Upper lobe of right lung (tissue), 1 donor: Measurements from ENCODE around the gene SAPCD1. TPM values are rescaled to one million over a fixed set of nuclear protein-coding genes. Genes with fewer than 3 reads are reported as not detected.

Experiments used
- ATAC-seq: fragments of 200-7000 bp; cut with Tn5 transposase; one replicate; pipeline ENCODE4 v1.9.1; 2020; ENCODE audit warnings: mild to moderate bottlenecking, moderate library complexity
- DNase-seq: peaks from one replicate; pipeline ENCODE4 v3.0.0-alpha.2; 2020
- H3K27ac ChIP-seq: fragments of 200-600 bp; one replicate; pipeline ENCODE4 v1.8.0; 2022
- H3K27me3 ChIP-seq: fragments of 200-600 bp; one replicate; pipeline ENCODE4 v1.8.0; 2022; ENCODE audit warnings: mild to moderate bottlenecking
- H3K36me3 ChIP-seq: fragments of 200-600 bp; one replicate; pipeline ENCODE4 v1.8.0; 2022
- H3K4me1 ChIP-seq: fragments of 200-600 bp; one replicate; pipeline ENCODE4 v1.8.0; 2022
- H3K4me3 ChIP-seq: fragments of 200-600 bp; one replicate; pipeline ENCODE4 v1.8.0; 2022; ENCODE audit warnings: mild to moderate bottlenecking
- H3K9me3 ChIP-seq: fragments of 200-600 bp; one replicate; pipeline ENCODE4 v1.8.0; 2022
- CTCF ChIP-seq: fragments of 200-600 bp; IDR thresholded peaks from one replicate; pipeline ENCODE4 v1.8.0; 2022; ENCODE audit warnings: antibody characterized with exemption
- intact Hi-C: fragments of 100-400 bp; cut with DNase I; formaldehyde crosslinking; loops from one replicate; pipeline ENCODE4 v1.11.0; 2022
- total RNA-seq: library from RNA; stranded (reverse); fragmentation: NEBNext Ultra II Directional; extraction: Animal tissue kit (Norgen Biotek cat#: 25700); gene quantifications from one replicate; pipeline ENCODE4 v1.2.1, GENCODE V29; 2021
- donor health status: DM: no; HTN: yes; CAD: no; lungs with severe emphysema.

The SAPCD1 gene
- total RNA-seq, 1 donor from 2014 or later: 2.6 TPM

DNA sequence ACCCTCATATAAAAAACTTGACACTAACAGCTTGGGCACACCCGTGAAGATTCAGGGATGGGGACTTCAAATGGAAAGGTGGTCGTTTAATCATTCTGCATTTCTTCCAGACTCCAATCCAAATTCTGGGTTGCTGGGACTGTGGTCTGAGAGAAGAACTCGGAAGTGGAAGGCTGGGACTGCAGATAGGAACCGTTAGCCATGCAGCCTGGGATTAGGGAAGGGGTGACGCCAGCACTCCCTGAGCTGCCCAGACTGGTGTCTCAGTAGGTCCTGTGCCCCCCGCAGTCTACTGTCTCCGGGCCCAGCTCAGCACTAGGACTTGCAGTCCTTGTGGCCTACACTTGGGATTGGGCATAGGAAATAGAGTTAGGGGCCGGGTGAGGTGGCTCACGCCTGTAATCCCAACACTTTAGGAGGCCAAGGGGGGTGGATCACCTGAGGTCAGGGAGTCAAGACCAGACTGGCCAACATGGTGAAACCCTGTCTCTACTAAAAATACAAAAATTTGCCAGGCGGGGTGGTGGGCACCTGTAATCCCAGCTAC is 25.6 kb upstream of the SAPCD1 start:
- no peak for TF ChIP-seq CTCF
- Histone ChIP-seq H3K4me3 (peak overlapping the region; percentile 86), H3K9me3 (no peaks in the 10 kb centered on the region), H3K27me3 (no peaks in the 10 kb centered on the region), H3K4me1 (peaks cover 55% of the 10 kb centered on the region), H3K27ac (peak overlapping the region; percentile 92), H3K36me3 (peaks cover 28% of the 10 kb centered on the region)
- intact Hi-C loops: no loop called here
- ATAC-seq (no peak), DNase-seq (no peak)

DNA sequence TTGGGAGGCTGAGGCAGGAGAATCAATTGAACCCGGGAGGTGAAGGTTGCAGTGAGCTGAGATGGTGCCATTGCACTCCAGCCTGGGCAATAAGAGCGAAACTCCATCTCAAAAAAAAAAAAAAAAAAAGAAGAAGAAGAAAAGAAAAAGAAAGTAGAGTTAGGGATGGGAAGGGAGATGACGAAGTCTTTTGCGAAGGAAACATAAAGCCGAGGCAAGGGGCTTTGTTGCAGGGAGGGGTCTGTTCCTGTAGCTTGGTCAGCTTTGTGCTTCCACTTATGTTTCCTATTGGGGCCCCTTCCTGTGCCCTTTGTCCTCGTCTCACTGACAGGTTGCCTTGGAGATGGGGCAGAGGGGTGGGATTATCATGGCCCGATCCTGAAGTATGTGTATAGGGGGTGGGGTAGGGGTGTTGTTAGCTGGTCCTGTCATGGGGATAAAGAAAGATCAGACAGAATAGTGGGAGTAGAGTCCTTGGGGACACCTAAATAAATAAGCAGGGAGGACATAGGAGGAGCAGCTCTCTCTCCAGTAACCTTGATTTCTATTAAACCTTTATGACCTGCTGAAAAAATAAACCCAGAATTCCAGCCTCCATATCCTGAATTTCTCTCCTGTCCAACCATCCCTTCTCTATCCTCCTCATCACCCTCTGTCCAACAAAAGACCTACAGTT is 25.0 kb upstream of the SAPCD1 start:
- no peaks in the 10 kb centered on the region for H3K9me3 ChIP-seq
- peaks cover 22% of the 10 kb centered on the region for H3K36me3 ChIP-seq
- ATAC-seq (no peak), DNase-seq (no peak)
- intact Hi-C loops: no loop called here
- no peak for TF ChIP-seq CTCF
- peak overlapping the region; percentile 2 for H3K4me3 ChIP-seq
- no peaks in the 10 kb centered on the region for H3K27me3 ChIP-seq
- peak overlapping the region; percentile 92 for H3K27ac ChIP-seq
- H3K4me1 ChIP-seq: peaks cover 49% of the 10 kb centered on the region

DNA sequence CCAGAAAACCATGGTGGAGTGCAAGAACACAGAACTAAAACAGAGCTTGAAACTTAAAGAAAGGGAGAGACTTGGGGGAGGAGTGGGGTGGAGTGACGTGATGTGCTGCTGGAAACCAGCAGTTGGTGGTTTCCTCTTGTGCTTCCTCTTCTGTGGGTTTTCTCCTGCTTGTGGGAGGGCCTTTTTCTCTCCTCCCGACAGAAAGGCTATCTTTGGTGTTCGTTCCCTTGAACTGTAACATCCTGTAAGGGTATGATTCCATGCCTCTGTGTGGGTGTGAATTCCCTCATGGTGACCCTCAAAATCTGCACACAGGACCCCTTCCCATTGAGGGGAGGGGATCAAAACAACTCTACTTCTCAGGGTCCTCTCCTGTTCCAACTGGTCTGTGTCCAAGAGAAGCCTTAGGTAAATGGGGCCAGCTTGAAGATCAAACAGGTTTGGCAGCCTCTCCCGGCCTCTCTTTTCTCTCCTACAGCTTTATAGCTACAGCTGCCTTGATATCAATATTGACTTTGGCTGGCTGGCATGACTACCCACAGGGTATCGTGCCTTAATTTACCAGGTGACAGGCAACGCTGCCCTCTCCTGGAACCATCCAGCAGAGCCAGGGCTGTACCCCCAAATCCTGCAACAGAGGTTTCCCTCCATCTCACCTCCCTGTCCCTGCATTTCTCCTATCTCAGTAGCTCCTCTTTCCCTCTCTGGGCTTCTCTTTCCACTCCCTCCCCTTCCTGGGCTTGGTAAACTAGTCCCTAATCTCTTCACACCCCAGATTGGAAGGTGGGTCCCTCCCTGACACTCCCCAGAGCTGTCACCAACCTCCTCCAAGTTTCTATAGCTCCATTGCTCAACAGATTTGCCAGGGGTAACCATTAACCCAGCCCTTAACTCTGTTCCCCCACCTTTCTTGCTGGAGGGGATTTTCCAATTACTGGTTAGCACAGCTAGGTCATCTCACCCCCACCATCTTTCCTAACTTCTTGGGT is 24.2 kb upstream of the SAPCD1 start:
- intact Hi-C loops: no loop called here
- H3K4me1 ChIP-seq: peaks cover 47% of the 10 kb centered on the region

GRCh38 chr6:31739639-31740396 is 22.6 kb upstream of the SAPCD1 start, which contains the start of gene MSH5:
MSH5 (plus strand) TSS chr6:31740005; CDS start chr6:31740467, 462 bp downstream.
- Histone ChIP-seq H3K4me3 (peak within 1 kb of the TSS; percentile 83), H3K27me3 (no peaks in the 10 kb centered on the region), H3K36me3 (no peaks in the 10 kb centered on the region), H3K4me1 (peaks cover 36% of the 10 kb centered on the region), H3K27ac (peak within 1 kb of the TSS; percentile 92), H3K9me3 (no peaks in the 10 kb centered on the region)
- no peak for TF ChIP-seq CTCF
- DNase-seq (peak; percentile 98), ATAC-seq (peak; percentile 93)
- intact Hi-C loops: no loop called here

More for the DNA sequence above, 24.2 kb upstream of the SAPCD1 start:
- Histone ChIP-seq H3K4me3 (peak overlapping the region; percentile 2), H3K36me3 (peaks cover 14% of the 10 kb centered on the region), H3K27ac (peak overlapping the region; percentile 92), H3K9me3 (no peaks in the 10 kb centered on the region), H3K27me3 (no peaks in the 10 kb centered on the region)
- peak; percentile 27 for TF ChIP-seq CTCF
- DNase-seq (peak; percentile 66), ATAC-seq (peak; percentile 41)
